Epithelial cell of umbilical artery (primary cell): Measurements from ENCODE around the gene GDF2. TPM values are rescaled to one million over a fixed set of nuclear protein-coding genes. Genes with fewer than 3 reads are reported as not detected.

ENCODE experiments used
- total RNA-seq: library from RNA; depleted of rRNA; stranded (reverse); fragments of >200 nt; gene quantifications from 2 replicates; pipeline ENCODE4 v1.2.3, GENCODE V29; 2014

The GDF2 gene
- not detected in 2 replicates for total RNA-seq

DNA sequence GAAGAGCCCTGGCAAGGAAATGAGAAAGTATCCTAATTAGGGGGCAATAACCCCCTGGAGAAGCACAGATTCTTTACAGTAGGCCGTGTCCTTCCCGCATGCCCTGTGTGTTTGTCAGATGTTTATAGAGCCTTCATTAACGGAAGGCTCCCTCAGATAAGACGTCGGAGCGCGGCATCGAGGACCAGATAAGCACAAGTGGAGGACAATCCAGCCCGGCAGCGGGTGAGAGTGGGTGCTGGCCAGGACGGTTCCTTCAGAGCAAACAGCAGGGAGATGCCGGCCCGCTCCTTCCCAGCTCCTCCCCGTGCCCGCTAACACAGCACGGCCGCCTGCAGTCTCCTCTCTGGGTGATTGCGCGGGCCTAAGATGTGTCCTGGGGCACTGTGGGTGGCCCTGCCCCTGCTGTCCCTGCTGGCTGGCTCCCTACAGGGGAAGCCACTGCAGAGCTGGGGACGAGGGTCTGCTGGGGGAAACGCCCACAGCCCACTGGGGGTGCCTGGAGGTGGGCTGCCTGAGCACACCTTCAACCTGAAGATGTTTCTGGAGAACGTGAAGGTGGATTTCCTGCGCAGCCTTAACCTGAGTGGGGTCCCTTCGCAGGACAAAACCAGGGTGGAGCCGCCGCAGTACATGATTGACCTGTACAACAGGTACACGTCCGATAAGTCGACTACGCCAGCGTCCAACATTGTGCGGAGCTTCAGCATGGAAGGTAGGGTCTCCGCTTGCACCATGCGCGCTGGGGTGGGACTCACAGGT is at the start of gene GDF2:
Gene GDF2 (plus strand): TSS at position 155 of the 762 bp plus-strand sequence. CDS start 215 bp downstream, at position 370.

GRCh38 chr10:47299611-47300428 is 22.4 kb upstream of the GDF2 start, which contains the start of gene GDF10:
GDF10 (plus strand) TSS chr10:47300197; CDS start chr10:47300652, 455 bp downstream.

GRCh38 chr10:47348138-47348651 is 25.9 kb downstream of the GDF2 start, which contains the start of gene RBP3:
RBP3 (plus strand) TSS chr10:47348363; CDS start chr10:47348485, 122 bp downstream.

Other genes with a start within 250 kb of the GDF2 start
- under 0.01 and 0.30 TPM in 2 replicates for gene GDF10, start 22.3 kb upstream of the GDF2 start, total RNA-seq
- not detected in 2 replicates for gene RBP3, start 25.9 kb downstream of the GDF2 start, total RNA-seq
- not detected in 2 replicates for gene ZNF488, start 61.8 kb downstream of the GDF2 start, total RNA-seq
- 0.30 TPM in 1 of 2 replicates, not detected in the other for gene ANXA8, start 161.7 kb downstream of the GDF2 start, total RNA-seq
- gene FAM25G, start 169.2 kb downstream of the GDF2 start, total RNA-seq = not detected in 2 replicates
- 0.91 and 1.6 TPM in 2 replicates for gene AGAP9, start 201.2 kb downstream of the GDF2 start, total RNA-seq